Brain microvascular endothelial cell (primary cell): ENCODE measurements around the gene C13orf42.

Experiments
- DNase-seq: peaks from one replicate; pipeline ENCODE4 v3.0.0-alpha.2; 2020
- H3K27ac ChIP-seq: fragments of 250-450 bp; sonication (Bioruptor Pico); 2 replicates; pipeline ENCODE4 v1.5.1; 2020; ENCODE audit warnings: mild to moderate bottlenecking, moderate library complexity
- H3K27me3 ChIP-seq: fragments of 250-450 bp; sonication (Bioruptor Pico); replicated peaks from 2 replicates; pipeline ENCODE4 v1.5.1; 2020; ENCODE audit warnings: mild to moderate bottlenecking
- H3K36me3 ChIP-seq: fragments of 250-450 bp; sonication (Bioruptor Pico); replicated peaks from 2 replicates; pipeline ENCODE4 v1.5.1; 2020; ENCODE audit warnings: mild to moderate bottlenecking
- H3K4me3 ChIP-seq: 2 replicates; pipeline ENCODE4 v1.5.1; 2011; ENCODE audit warnings: low read depth, mild to moderate bottlenecking, control low read depth, low read length, moderate library complexity
- CTCF ChIP-seq: IDR thresholded peaks from 2 replicates; pipeline ENCODE4 v1.5.1; 2011; ENCODE audit warnings: low read depth, mild to moderate bottlenecking, moderate library complexity, low read length, control low read depth, inconsistent platforms; ENCODE audit errors: missing control alignments
- in situ Hi-C: cut with HindIII; loops from 2 replicates; pipeline ENCODE4 v1.10.0; 2017; ENCODE audit warnings: low sequenced_read_pairs, low pct_ligation_motif_present

The C13orf42 gene

GRCh38 chr13:51155161-51155560 is 44.1 kb upstream of the C13orf42 start:
- no peak for DNase-seq
- no peak overlapping the region for H3K27ac ChIP-seq
- no peak overlapping the region for H3K4me3 ChIP-seq
- in situ Hi-C loops, result no loop called here
- H3K36me3 ChIP-seq, result no peaks in the 10 kb centered on the region
- H3K27me3 ChIP-seq, result no peaks in the 10 kb centered on the region
- no peak for TF ChIP-seq CTCF

- peaks cover 2% of the 10 kb centered on the region for H3K27me3 ChIP-seq
- no peaks in the 10 kb centered on the region for H3K36me3 ChIP-seq
- TF ChIP-seq CTCF, result no peak
- H3K4me3 ChIP-seq, result no peak overlapping the region
- H3K27ac ChIP-seq, result no peak overlapping the region
- in situ Hi-C loops, result no loop called here
- peak; percentile 33 for DNase-seq
Measured at GRCh38 chr13:51154029-51154555, 43.0 kb upstream of the C13orf42 start.

- no peak overlapping the region for H3K4me3 ChIP-seq
- in situ Hi-C loops, result no loop called here
- peaks cover 2% of the 10 kb centered on the region for H3K27me3 ChIP-seq
- no peak for TF ChIP-seq CTCF
- H3K36me3 ChIP-seq, result no peaks in the 10 kb centered on the region
- no peak for DNase-seq
- no peak overlapping the region for H3K27ac ChIP-seq
Measured at GRCh38 chr13:51153527-51153926, 42.5 kb upstream of the C13orf42 start.

- TF ChIP-seq CTCF, result no peak
- Histone ChIP-seq H3K4me3 (no peak overlapping the region), H3K36me3 (no peaks in the 10 kb centered on the region), H3K27me3 (peaks cover 2% of the 10 kb centered on the region), H3K27ac (no peak overlapping the region)
- in situ Hi-C loops, result no loop called here
- DNase-seq, result peak; percentile 69
Measured at GRCh38 chr13:51152701-51153100, 41.6 kb upstream of the C13orf42 start.

GRCh38 chr13:51151463-51151862 is 40.4 kb upstream of the C13orf42 start:
- Histone ChIP-seq H3K27me3 (peaks cover 3% of the 10 kb centered on the region), H3K27ac (no peak overlapping the region), H3K4me3 (no peak overlapping the region), H3K36me3 (no peaks in the 10 kb centered on the region)
- no peak for DNase-seq
- in situ Hi-C loops, result no loop called here
- TF ChIP-seq CTCF, result no peak

- Histone ChIP-seq H3K27ac (no peak overlapping the region), H3K36me3 (no peaks in the 10 kb centered on the region), H3K4me3 (no peak overlapping the region), H3K27me3 (peaks cover 4% of the 10 kb centered on the region)
- in situ Hi-C loops, result no loop called here
- DNase-seq, result peak; percentile 72
- TF ChIP-seq CTCF, result peak; percentile 81
Measured at GRCh38 chr13:51148952-51149573, 38.0 kb upstream of the C13orf42 start.
